ENCODE results near the gene DENND1A.

The DENND1A gene

GRCh38 chr9:123472862-123473614 lies 456.9 kb downstream of the DENND1A start:
- DNase-seq (ENCODE audit: low read depth in 2 of 2) = no peak
- TF ChIP-seq, protein P1, sequence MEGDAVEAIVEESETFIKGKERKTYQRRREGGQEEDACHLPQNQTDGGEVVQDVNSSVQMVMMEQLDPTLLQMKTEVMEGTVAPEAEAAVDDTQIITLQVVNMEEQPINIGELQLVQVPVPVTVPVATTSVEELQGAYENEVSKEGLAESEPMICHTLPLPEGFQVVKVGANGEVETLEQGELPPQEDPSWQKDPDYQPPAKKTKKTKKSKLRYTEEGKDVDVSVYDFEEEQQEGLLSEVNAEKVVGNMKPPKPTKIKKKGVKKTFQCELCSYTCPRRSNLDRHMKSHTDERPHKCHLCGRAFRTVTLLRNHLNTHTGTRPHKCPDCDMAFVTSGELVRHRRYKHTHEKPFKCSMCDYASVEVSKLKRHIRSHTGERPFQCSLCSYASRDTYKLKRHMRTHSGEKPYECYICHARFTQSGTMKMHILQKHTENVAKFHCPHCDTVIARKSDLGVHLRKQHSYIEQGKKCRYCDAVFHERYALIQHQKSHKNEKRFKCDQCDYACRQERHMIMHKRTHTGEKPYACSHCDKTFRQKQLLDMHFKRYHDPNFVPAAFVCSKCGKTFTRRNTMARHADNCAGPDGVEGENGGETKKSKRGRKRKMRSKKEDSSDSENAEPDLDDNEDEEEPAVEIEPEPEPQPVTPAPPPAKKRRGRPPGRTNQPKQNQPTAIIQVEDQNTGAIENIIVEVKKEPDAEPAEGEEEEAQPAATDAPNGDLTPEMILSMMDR (IDR thresholded peaks at IDR 0.05; ENCODE audit: low read depth, low read length) = no peak

DNA sequence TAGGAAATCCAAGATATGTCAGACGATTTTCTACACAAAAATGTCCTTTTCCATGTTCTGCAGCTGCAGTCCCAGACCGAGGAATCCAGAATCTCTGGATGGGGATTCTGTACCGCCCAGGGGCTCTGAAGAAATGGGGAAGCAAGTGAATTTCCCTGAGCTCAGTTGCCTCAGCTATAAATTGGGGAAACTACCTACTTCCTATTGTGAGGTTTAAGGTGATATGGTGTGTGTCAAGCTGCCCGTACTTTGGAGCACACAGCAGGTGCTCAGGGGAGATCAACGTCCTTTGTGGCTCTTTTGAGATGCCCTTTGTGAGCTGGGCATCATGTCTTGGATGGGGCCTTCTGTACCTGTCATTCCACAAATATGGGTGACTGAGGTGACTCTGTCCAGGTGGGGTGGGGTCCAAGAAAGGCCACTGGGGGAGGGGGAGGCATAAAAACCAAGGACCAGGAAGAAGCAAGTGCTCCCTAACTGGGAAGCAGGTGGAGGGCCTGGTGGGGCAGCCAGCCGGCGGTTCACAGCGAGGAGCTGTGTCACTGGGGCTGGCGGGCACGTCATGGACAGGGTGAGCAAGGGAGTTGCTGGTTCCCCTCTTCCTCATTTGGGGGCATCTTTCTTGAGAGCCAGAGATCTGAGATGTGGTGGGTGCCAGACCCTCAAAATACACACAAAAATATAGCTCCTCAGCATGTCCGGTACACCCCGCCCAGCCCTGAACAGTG lies 457.9 kb downstream of the DENND1A start:
- no peak overlapping the region for H3K4me3 ChIP-seq (replicated peaks in 1 of 2; ENCODE audit: low read depth in 2 of 2, low read length in 2 of 2)
- TF ChIP-seq, protein P1 (IDR thresholded peaks at IDR 0.05; ENCODE audit: low read depth, low read length) = no peak
- DNase-seq (ENCODE audit: low read depth in 2 of 2) = no peak

More at GRCh38 chr9:123472862-123473614, 456.9 kb downstream of the DENND1A start:
- no peak overlapping the region for H3K4me3 ChIP-seq (replicated peaks in 1 of 2; ENCODE audit: low read depth in 2 of 2, low read length in 2 of 2)

GRCh38 chr9:123470991-123471770 lies 458.7 kb downstream of the DENND1A start:
- TF ChIP-seq, protein P1 (IDR thresholded peaks at IDR 0.05; ENCODE audit: low read depth, low read length) = no peak
- DNase-seq (ENCODE audit: low read depth in 2 of 2) = no peak
- H3K4me3 ChIP-seq (replicated peaks in 1 of 2; ENCODE audit: low read depth in 2 of 2, low read length in 2 of 2) = no peak overlapping the region

GRCh38 chr9:123470121-123470782 lies 459.7 kb downstream of the DENND1A start:
- no peak overlapping the region for H3K4me3 ChIP-seq (replicated peaks in 1 of 2; ENCODE audit: low read depth in 2 of 2, low read length in 2 of 2)
- TF ChIP-seq, protein P1 (IDR thresholded peaks at IDR 0.05; ENCODE audit: low read depth, low read length) = no peak
- peak in 1 of 2 donors; percentile 22 for DNase-seq (ENCODE audit: low read depth in 2 of 2)

DNA sequence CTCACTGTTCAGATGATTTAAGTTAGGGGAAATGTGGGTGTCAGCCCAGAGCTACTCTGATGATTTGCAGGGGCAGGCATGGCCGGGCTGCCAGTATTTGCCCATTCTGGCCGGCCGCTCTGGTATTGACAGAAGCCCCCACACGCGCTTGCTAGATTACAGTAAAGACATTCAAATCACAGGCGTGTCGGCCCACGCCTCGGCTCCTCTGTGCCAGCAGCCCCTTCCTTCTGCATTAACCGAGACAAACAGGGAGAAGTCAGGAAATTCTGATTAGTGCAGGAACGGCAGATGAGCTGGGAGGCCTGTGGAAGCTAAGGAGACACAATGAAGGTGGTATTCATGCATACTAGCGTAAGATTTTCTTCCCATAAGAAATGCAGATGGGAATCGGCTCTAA lies 460.6 kb downstream of the DENND1A start:
- DNase-seq (ENCODE audit: low read depth in 2 of 2) = no peak
- H3K4me3 ChIP-seq (replicated peaks in 1 of 2; ENCODE audit: low read depth in 2 of 2, low read length in 2 of 2) = no peak overlapping the region
- TF ChIP-seq, protein P1 (IDR thresholded peaks at IDR 0.05; ENCODE audit: low read depth, low read length) = no peak

GRCh38 chr9:123468541-123468940 lies 461.4 kb downstream of the DENND1A start:
- DNase-seq (ENCODE audit: low read depth in 2 of 2) = no peak
- TF ChIP-seq, protein P1 (IDR thresholded peaks at IDR 0.05; ENCODE audit: low read depth, low read length) = no peak
- H3K4me3 ChIP-seq (replicated peaks in 1 of 2; ENCODE audit: low read depth in 2 of 2, low read length in 2 of 2) = no peak overlapping the region
